Fibroblast of villous mesenchyme (primary cell): Measurements from ENCODE around the gene DCUN1D1. TPM values are rescaled to one million over a fixed set of nuclear protein-coding genes. Genes with fewer than 3 reads are reported as not detected.

Experiments
- DNase-seq: peaks from one replicate; pipeline ENCODE4 v3.0.0-alpha.2; 2010; ENCODE audit warnings: low read depth
- H3K4me3 ChIP-seq: 2 replicates; pipeline ENCODE4 v1.5.1; 2011; ENCODE audit warnings: low read depth, mild to moderate bottlenecking, low read length
- CTCF ChIP-seq: IDR thresholded peaks from 2 replicates; pipeline ENCODE4 v1.5.1; 2012; ENCODE audit warnings: low read depth, mild to moderate bottlenecking, low read length; ENCODE audit not compliant: insufficient read depth
- total RNA-seq: library from RNA; depleted of rRNA; stranded (reverse); fragments of >200 nt; gene quantifications from 2 replicates; pipeline ENCODE4 v1.2.3, GENCODE V29; 2012

Gene DCUN1D1
- total RNA-seq, 1 donor = 40.2 TPM

GRCh38 chr3:182973047-182973446 is 7.3 kb downstream of the DCUN1D1 start:
- no peak for TF ChIP-seq CTCF
- no peak overlapping the region for H3K4me3 ChIP-seq
- no peak for DNase-seq

DNA sequence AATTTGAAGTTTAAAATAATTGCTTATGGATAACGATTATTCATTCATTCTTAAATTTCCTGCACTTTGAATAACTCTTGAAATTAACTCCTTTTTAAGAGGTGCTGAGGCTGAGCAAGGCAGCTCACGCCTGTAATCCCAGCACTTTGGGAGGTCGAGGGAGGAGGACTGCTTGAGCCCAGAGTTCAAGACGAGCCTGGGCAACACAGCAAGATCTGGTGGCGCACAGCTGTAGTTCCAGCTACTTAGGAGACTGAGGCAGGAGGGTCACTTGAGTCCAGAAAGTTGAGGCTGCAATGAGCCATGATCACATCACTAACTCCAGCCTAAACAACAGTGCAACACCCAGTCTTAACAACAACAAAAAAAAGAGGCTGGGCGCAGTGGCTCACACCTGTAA is 8.0 kb downstream of the DCUN1D1 start:
- no peak for TF ChIP-seq CTCF
- no peak overlapping the region for H3K4me3 ChIP-seq
- no peak for DNase-seq

- H3K4me3 ChIP-seq = no peak overlapping the region
- no peak for TF ChIP-seq CTCF
- DNase-seq = peak; percentile 59
Measured at GRCh38 chr3:182971637-182972036, 8.7 kb downstream of the DCUN1D1 start.

- no peak for TF ChIP-seq CTCF
- no peak overlapping the region for H3K4me3 ChIP-seq
- DNase-seq = no peak
Measured at GRCh38 chr3:182970811-182971418, 9.4 kb downstream of the DCUN1D1 start.

GRCh38 chr3:182969853-182970252 is 10.5 kb downstream of the DCUN1D1 start:
- TF ChIP-seq CTCF = no peak
- DNase-seq = no peak
- no peak overlapping the region for H3K4me3 ChIP-seq

DNA sequence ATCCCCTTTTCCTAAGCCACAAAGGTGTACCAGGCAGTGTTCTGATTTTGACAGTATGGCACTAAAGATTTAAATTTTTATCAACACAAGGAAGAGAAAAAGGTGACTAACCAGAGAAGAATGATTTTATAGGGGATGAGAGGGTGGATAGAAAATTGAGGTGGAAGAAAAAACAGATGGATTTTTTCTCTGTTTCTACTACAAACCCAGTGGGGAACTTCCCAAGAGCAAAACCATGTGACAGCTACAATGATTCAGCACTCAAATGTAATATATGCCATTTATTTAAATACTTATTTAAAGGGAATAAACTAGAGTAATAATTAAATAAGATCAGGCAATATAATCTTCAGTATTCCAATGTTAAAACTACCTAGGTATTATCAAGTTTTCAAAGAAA is 11.1 kb downstream of the DCUN1D1 start:
- H3K4me3 ChIP-seq = no peak overlapping the region
- TF ChIP-seq CTCF = no peak
- DNase-seq = peak; percentile 56
